Measurements from ENCODE around the gene FNDC8.

GRCh38 chr17:35175638-35176415, 54.4 kb downstream of the FNDC8 start:
- TF ChIP-seq ZNF274 (IDR thresholded peaks at IDR 0.05; ENCODE audit: low read depth, low read length): no peak
- TF ChIP-seq SUZ12 (IDR thresholded peaks at IDR 0.05; ENCODE audit: extremely low read depth, insufficient read depth, insufficient read length): no peak
